GM10266 (cell line): ENCODE measurements around the gene SPECC1L.

Source experiments
- DNase-seq: peaks from one replicate; pipeline ENCODE4 v3.0.0; 2012; ENCODE audit errors: extremely low spot score
- CTCF ChIP-seq: IDR thresholded peaks from 2 replicates; pipeline ENCODE4 v1.5.1; 2012; ENCODE audit warnings: mild to moderate bottlenecking, low read depth; ENCODE audit not compliant: control insufficient read depth, insufficient read depth; ENCODE audit errors: missing control alignments

Gene SPECC1L

GRCh38 chr22:24411256-24412004, 140.8 kb downstream of the SPECC1L start:
- no peak for TF ChIP-seq CTCF
- DNase-seq = no peak

GRCh38 chr22:24412274-24412673, 141.6 kb downstream of the SPECC1L start:
- TF ChIP-seq CTCF = no peak
- DNase-seq = no peak

GRCh38 chr22:24413271-24413670, 142.6 kb downstream of the SPECC1L start:
- no peak for DNase-seq
- TF ChIP-seq CTCF = no peak

- no peak for DNase-seq
- no peak for TF ChIP-seq CTCF
These were observed 143.2 kb downstream of the SPECC1L start for GRCh38 chr22:24413736-24414385.

GRCh38 chr22:24414523-24414922, 143.9 kb downstream of the SPECC1L start:
- no peak for DNase-seq
- TF ChIP-seq CTCF = no peak

- TF ChIP-seq CTCF = no peak
- DNase-seq = no peak
These were observed 144.6 kb downstream of the SPECC1L start for GRCh38 chr22:24414984-24415945.
